H9 (cell line): ENCODE data around the gene CELF1. TPM values are rescaled to one million over a fixed set of nuclear protein-coding genes. Genes with fewer than 3 reads are reported as not detected.
A peak's percentile ranks its signal among the peaks of the same experiment; 100 is the strongest.

Experiments
- DNase-seq: peaks from one replicate; pipeline ENCODE4 v3.0.0-alpha.2; 2017
- H2AFZ ChIP-seq: one replicate; pipeline ENCODE4 v1.6.1; 2013; ENCODE audit warnings: mild to moderate bottlenecking, low read length, control low read depth, moderate library complexity
- H2AK5ac ChIP-seq: 2 replicates; pipeline ENCODE4 v1.6.1; 2013; ENCODE audit warnings: low read length, control low read depth, mixed read lengths; ENCODE audit not compliant: insufficient read length
- H2BK120ac ChIP-seq: one replicate; pipeline ENCODE4 v1.6.1; 2013; ENCODE audit warnings: low read depth, mild to moderate bottlenecking, low read length, control low read depth, inconsistent platforms; ENCODE audit not compliant: poor library complexity, severe bottlenecking
- H2BK12ac ChIP-seq: 2 replicates; pipeline ENCODE4 v1.6.1; 2013; ENCODE audit warnings: low read length, control low read depth, mixed read lengths, low read depth; ENCODE audit not compliant: insufficient read length
- H2BK15ac ChIP-seq: 2 replicates; pipeline ENCODE4 v1.6.1; 2013; ENCODE audit warnings: low read depth, low read length, control low read depth
- H2BK20ac ChIP-seq: one replicate; pipeline ENCODE4 v1.6.1; 2013; ENCODE audit warnings: low read depth, mild to moderate bottlenecking, low read length, control low read depth, inconsistent platforms; ENCODE audit not compliant: poor library complexity, severe bottlenecking
- H2BK5ac ChIP-seq: 2 replicates; pipeline ENCODE4 v1.6.1; 2013; ENCODE audit warnings: low read length, control low read depth, mixed read lengths; ENCODE audit not compliant: insufficient read length
- H3K14ac ChIP-seq: 2 replicates; pipeline ENCODE4 v1.6.1; 2013; ENCODE audit warnings: low read length, control low read depth; ENCODE audit not compliant: insufficient read depth
- H3K18ac ChIP-seq: 2 replicates; pipeline ENCODE4 v1.6.1; 2013; ENCODE audit warnings: low read depth, mild to moderate bottlenecking, mixed read lengths, low read length, control low read depth; ENCODE audit not compliant: insufficient read length
- H3K23ac ChIP-seq: 2 replicates; pipeline ENCODE4 v1.6.1; 2013; ENCODE audit warnings: low read length, control low read depth, mixed read lengths, low read depth; ENCODE audit not compliant: insufficient read length
- H3K23me2 ChIP-seq: 2 replicates; pipeline ENCODE4 v1.6.1; 2013; ENCODE audit warnings: low read depth, mild to moderate bottlenecking, mixed read lengths, low read length, control low read depth; ENCODE audit not compliant: insufficient read length, poor library complexity, severe bottlenecking
- H3K27ac ChIP-seq: 2 replicates; pipeline ENCODE4 v1.5.1; 2013; ENCODE audit warnings: low read length, control low read depth, mixed read lengths, low read depth; ENCODE audit not compliant: insufficient read length
- H3K27me3 ChIP-seq: 2 replicates; pipeline ENCODE4 v1.6.1; 2013; ENCODE audit warnings: low read length, control low read depth, inconsistent platforms; ENCODE audit not compliant: insufficient read depth
- H3K4ac ChIP-seq: 2 replicates; pipeline ENCODE4 v1.6.1; 2013; ENCODE audit warnings: low read depth, mild to moderate bottlenecking, control low read depth, inconsistent platforms, low read length, moderate library complexity
- H3K4me1 ChIP-seq: 2 replicates; pipeline ENCODE4 v1.6.1; 2013; ENCODE audit warnings: low read length, control low read depth, inconsistent platforms; ENCODE audit not compliant: insufficient read depth
- H3K4me2 ChIP-seq: 2 replicates; pipeline ENCODE4 v1.6.1; 2013; ENCODE audit warnings: low read length, control low read depth, mixed read lengths; ENCODE audit not compliant: insufficient read length, insufficient read depth
- H3K56ac ChIP-seq: 2 replicates; pipeline ENCODE4 v1.6.1; 2013; ENCODE audit warnings: low read depth, mild to moderate bottlenecking, mixed read lengths, low read length, control low read depth; ENCODE audit not compliant: insufficient read length
- H3K79me1 ChIP-seq: 2 replicates; pipeline ENCODE4 v1.6.1; 2013; ENCODE audit warnings: low read depth, mild to moderate bottlenecking, moderate library complexity, low read length, control low read depth, inconsistent platforms; ENCODE audit not compliant: insufficient read depth, poor library complexity, severe bottlenecking
- H3K79me2 ChIP-seq: 2 replicates; pipeline ENCODE4 v1.6.1; 2013; ENCODE audit warnings: low read length, control low read depth, inconsistent platforms; ENCODE audit not compliant: insufficient read depth
- H3K9ac ChIP-seq: 2 replicates; pipeline ENCODE4 v1.6.1; 2013; ENCODE audit warnings: low read length, control low read depth, mixed read lengths; ENCODE audit not compliant: insufficient read length; ENCODE audit errors: extremely low read depth
- H3K9me3 ChIP-seq: one replicate; pipeline ENCODE4 v1.6.1; 2013; ENCODE audit warnings: low read depth, low read length, inconsistent platforms; ENCODE audit not compliant: control insufficient read depth
- H3T11ph ChIP-seq: one replicate; pipeline ENCODE4 v1.6.1; 2013; ENCODE audit warnings: mild to moderate bottlenecking, low read length, control low read depth, inconsistent platforms
- H4K20me1 ChIP-seq: one replicate; pipeline ENCODE4 v1.6.1; 2013; ENCODE audit not compliant: control insufficient read depth, insufficient read length, insufficient read depth
- H4K5ac ChIP-seq: 2 replicates; pipeline ENCODE4 v1.6.1; 2013; ENCODE audit warnings: low read depth, mild to moderate bottlenecking, mixed read lengths, low read length, control low read depth; ENCODE audit not compliant: insufficient read length
- H4K8ac ChIP-seq: replicated peaks from 2 replicates; pipeline ENCODE4 v1.6.1; 2013; ENCODE audit warnings: low read length, control low read depth, mixed read lengths, low read depth; ENCODE audit not compliant: insufficient read length
- H4K91ac ChIP-seq: 2 replicates; pipeline ENCODE4 v1.6.1; 2013; ENCODE audit warnings: low read depth, mild to moderate bottlenecking, moderate library complexity, mixed read lengths, low read length, control low read depth; ENCODE audit not compliant: insufficient read length
- H3K27ac Mint-ChIP-seq, 3 experiments: 2 replicates in 2 of 3; 3 replicates in 1 of 3; pipeline ENCODE4 v1.8.0; 2020 to 2021; ENCODE audit warnings: mixed read lengths in 3 of 3, mild to moderate bottlenecking in 1 of 3, moderate library complexity in 1 of 3
- H3K27me3 Mint-ChIP-seq: 2 replicates; pipeline ENCODE4 v1.8.0; 2021; ENCODE audit warnings: low read depth, mild to moderate bottlenecking, moderate library complexity, mixed read lengths
- H3K36me3 Mint-ChIP-seq, 3 experiments: 2 replicates in 2 of 3; 3 replicates in 1 of 3; pipeline ENCODE4 v1.8.0; 2020 to 2021; ENCODE audit warnings: low read depth in 3 of 3, mixed read lengths in 3 of 3; ENCODE audit not compliant: insufficient read depth in 1 of 3
- H3K4me1 Mint-ChIP-seq, 2 experiments: 2 replicates each; pipeline ENCODE4 v1.8.0; 2020; ENCODE audit warnings: mixed read lengths in 2 of 2
- H3K4me3 Mint-ChIP-seq, 2 experiments: 2 replicates in 1 of 2; 3 replicates in 1 of 2; pipeline ENCODE4 v1.8.0; 2020 to 2021; ENCODE audit warnings: mild to moderate bottlenecking in 2 of 2, mixed read lengths in 2 of 2, moderate library complexity in 1 of 2
- H3K9me3 Mint-ChIP-seq, 2 experiments: 2 replicates in 1 of 2; 3 replicates in 1 of 2; pipeline ENCODE4 v1.8.0; 2020; ENCODE audit warnings: mild to moderate bottlenecking in 2 of 2, mixed read lengths in 2 of 2, moderate library complexity in 1 of 2
- CTCF ChIP-seq: fragments of 200-600 bp; sonication (generic); conservative IDR thresholded peaks from 3 replicates; pipeline ENCODE4 v1.8.0; 2021; ENCODE audit warnings: antibody characterized with exemption, mild to moderate bottlenecking
- WGBS: extraction: QIAGEN DNeasy Blood & Tissue Kit; methylation state at CpG from one replicate; pipeline ENCODE4 v1.1.7; 2013; ENCODE audit warnings: missing lambda C conversion rate, low lambda C conversion rate, mixed read lengths; ENCODE audit not compliant: insufficient read length; ENCODE audit errors: extremely low coverage; 5-methylcytosine and 5-hydroxymethylcytosine counted together
- total RNA-seq: library from RNA; stranded (reverse); gene quantifications from 2 replicates; pipeline ENCODE4 v1.2.1, GENCODE V29; 2021

The CELF1 gene
- total RNA-seq, 1 experiment from 2014 or later, result 211 TPM

DNA sequence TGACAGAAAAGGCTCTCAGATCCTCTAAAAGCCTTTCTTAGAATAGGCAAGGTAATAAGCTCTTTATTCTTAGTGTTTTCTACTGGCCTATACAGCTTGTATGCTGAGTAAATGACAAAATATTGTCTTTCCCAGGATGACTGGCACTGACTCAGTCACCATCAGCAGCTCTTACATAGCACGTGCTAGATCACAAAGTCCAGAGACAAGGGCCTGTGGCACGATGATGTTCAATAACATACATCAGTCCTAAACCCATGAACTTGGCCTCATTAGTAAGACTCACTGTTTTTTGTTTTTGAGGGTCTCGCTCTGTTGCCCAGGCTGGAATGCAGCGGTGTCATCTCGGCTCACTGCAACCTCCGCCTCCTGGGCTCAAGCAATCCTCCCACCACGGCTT, 42.7 kb downstream of the CELF1 start:
- peak overlapping the region; percentile 12 to 92 (median 62); a peak in 5 of 7 replicates for H3K27ac Mint-ChIP-seq
- peaks cover 55 to 58% of the 10 kb centered on the region in 2 experiments for H3K4me1 Mint-ChIP-seq
- no peak overlapping the region for H2BK120ac ChIP-seq

More for the DNA sequence above, 42.7 kb downstream of the CELF1 start:
- Histone ChIP-seq H3K27me3 (no peaks in the 10 kb centered on the region), H4K8ac (no peak overlapping the region), H4K5ac (no peak overlapping the region), H3K23me2 (no peaks in the 10 kb centered on the region), H3K79me1 (peaks cover 17% of the 10 kb centered on the region), H3K14ac (no peak overlapping the region), H3K79me2 (peaks cover 49% of the 10 kb centered on the region; the same call in 1 of the 2 replicates), H3K4ac (no peak overlapping the region), H3K9ac (no peak overlapping the region), H3K4me2 (no peak overlapping the region), H4K20me1 (no peaks in the 10 kb centered on the region), H3T11ph (no peak overlapping the region), H3K4me1 (peaks cover 24% of the 10 kb centered on the region), H3K56ac (no peak overlapping the region), H2BK15ac (no peak overlapping the region), H4K91ac (no peak overlapping the region), H2AK5ac (no peak overlapping the region), H2BK20ac (no peak overlapping the region), H2BK12ac (no peak overlapping the region), H3K18ac (no peak overlapping the region), H2AFZ (no peak overlapping the region), H2BK5ac (no peak overlapping the region), H3K27ac (no peak overlapping the region), H3K23ac (no peak overlapping the region), H3K9me3 (no peaks in the 10 kb centered on the region)
- H3K27me3 Mint-ChIP-seq, result no peaks in the 10 kb centered on the region
- H3K9me3 Mint-ChIP-seq, result no peaks in the 10 kb centered on the region
- peaks cover 0 to 13% (median 0%) of the 10 kb centered on the region in 3 experiments; a peak in 4 of 7 replicates for H3K36me3 Mint-ChIP-seq
- no CpG with 5 or more reads among the region's 7 CpGs for WGBS
- no peak for TF ChIP-seq CTCF
- H3K4me3 Mint-ChIP-seq, result no peak overlapping the region
- DNase-seq, result no peak
